Measurements from ENCODE around the gene C9orf78. TPM values are rescaled to one million over a fixed set of nuclear protein-coding genes. Genes with fewer than 3 reads are reported as not detected.

Gene C9orf78
- total and polyA plus RNA-seq, 2 donors (not counting 1 experiment from before 2014, with no cell fraction given), result 39.8 to 88.6 TPM

DNA sequence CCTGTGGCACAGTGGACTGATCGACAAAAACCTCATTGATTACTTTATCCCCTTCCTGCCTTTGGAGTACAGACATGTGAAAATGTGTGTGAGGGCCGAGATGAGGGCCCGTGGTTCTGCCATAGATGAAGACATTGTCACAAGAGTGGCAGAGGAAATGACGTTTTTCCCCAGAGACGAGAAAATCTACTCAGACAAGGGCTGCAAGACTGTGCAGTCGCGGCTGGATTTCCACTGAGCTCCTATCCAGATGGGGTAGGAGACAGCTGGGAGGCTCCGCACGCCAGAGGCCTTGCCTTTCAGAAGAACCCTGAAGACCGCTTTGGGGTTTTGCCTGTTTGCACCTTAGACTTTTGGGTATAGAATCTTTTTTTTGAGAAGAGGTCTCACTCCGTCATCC is 25.7 kb downstream of the C9orf78 start:
- H3K4me1 ChIP-seq (ENCODE audit: control insufficient read depth, extremely low read depth, insufficient read depth, low read length), result peaks cover under 1% of the 10 kb centered on the region
- no peak for DNase-seq (ENCODE audit: low read depth in 2 of 2)
- H3K36me3 ChIP-seq (ENCODE audit: control insufficient read depth, insufficient read depth, low read length), result peaks cover 9% of the 10 kb centered on the region
- H3K9me3 ChIP-seq (ENCODE audit: control insufficient read depth, insufficient read depth, low read depth, low read length), result no peaks in the 10 kb centered on the region
- H3K4me2 ChIP-seq (ENCODE audit: extremely low read depth, insufficient read depth, low read length), result no peak overlapping the region
- H3K27me3 ChIP-seq (ENCODE audit: control insufficient read depth, insufficient read depth, low read length), result no peaks in the 10 kb centered on the region
- H3K79me2 ChIP-seq (ENCODE audit: control insufficient read depth, insufficient read depth, low read length), result no peaks in the 10 kb centered on the region
- no peak overlapping the region for H2AFZ ChIP-seq (ENCODE audit: low read length)
- no peaks in the 10 kb centered on the region for H4K20me1 ChIP-seq (ENCODE audit: control insufficient read depth, extremely low read depth, insufficient read depth, low read length)
- TF ChIP-seq, protein P1, sequence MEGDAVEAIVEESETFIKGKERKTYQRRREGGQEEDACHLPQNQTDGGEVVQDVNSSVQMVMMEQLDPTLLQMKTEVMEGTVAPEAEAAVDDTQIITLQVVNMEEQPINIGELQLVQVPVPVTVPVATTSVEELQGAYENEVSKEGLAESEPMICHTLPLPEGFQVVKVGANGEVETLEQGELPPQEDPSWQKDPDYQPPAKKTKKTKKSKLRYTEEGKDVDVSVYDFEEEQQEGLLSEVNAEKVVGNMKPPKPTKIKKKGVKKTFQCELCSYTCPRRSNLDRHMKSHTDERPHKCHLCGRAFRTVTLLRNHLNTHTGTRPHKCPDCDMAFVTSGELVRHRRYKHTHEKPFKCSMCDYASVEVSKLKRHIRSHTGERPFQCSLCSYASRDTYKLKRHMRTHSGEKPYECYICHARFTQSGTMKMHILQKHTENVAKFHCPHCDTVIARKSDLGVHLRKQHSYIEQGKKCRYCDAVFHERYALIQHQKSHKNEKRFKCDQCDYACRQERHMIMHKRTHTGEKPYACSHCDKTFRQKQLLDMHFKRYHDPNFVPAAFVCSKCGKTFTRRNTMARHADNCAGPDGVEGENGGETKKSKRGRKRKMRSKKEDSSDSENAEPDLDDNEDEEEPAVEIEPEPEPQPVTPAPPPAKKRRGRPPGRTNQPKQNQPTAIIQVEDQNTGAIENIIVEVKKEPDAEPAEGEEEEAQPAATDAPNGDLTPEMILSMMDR (conservative IDR thresholded peaks at IDR 0.05 in 1 of 2, IDR thresholded peaks at IDR 0.05 in 1 of 2; ENCODE audit: low read depth in 1 of 2, low read length in 2 of 2), result no peak
- no peak for TF ChIP-seq EZH2 (IDR thresholded peaks at IDR 0.05; ENCODE audit: low read length, missing control alignments)
- H3K9ac ChIP-seq (ENCODE audit: insufficient read depth, low read length), result no peak overlapping the region
- H3K27ac ChIP-seq (ENCODE audit: insufficient read depth, low read length), result no peak overlapping the region
- no peak overlapping the region for H3K4me3 ChIP-seq (replicated peaks in 1 of 4; ENCODE audit: control extremely low read depth in 1 of 4, insufficient read depth in 1 of 4, low read depth in 3 of 4, low read length in 4 of 4)

- Histone ChIP-seq H3K79me2 (ENCODE audit: control insufficient read depth, insufficient read depth, low read length) (no peaks in the 10 kb centered on the region), H3K9ac (ENCODE audit: insufficient read depth, low read length) (no peak overlapping the region), H3K27ac (ENCODE audit: insufficient read depth, low read length) (no peak overlapping the region), H2AFZ (ENCODE audit: low read length) (no peak overlapping the region), H3K4me3 (replicated peaks in 1 of 4; ENCODE audit: control extremely low read depth in 1 of 4, insufficient read depth in 1 of 4, low read depth in 3 of 4, low read length in 4 of 4) (no peak overlapping the region), H3K4me1 (ENCODE audit: control insufficient read depth, extremely low read depth, insufficient read depth, low read length) (peaks cover 7% of the 10 kb centered on the region), H3K9me3 (ENCODE audit: control insufficient read depth, insufficient read depth, low read depth, low read length) (no peaks in the 10 kb centered on the region), H3K36me3 (ENCODE audit: control insufficient read depth, insufficient read depth, low read length) (peaks cover 6% of the 10 kb centered on the region), H3K27me3 (ENCODE audit: control insufficient read depth, insufficient read depth, low read length) (no peaks in the 10 kb centered on the region), H3K4me2 (ENCODE audit: extremely low read depth, insufficient read depth, low read length) (no peak overlapping the region), H4K20me1 (ENCODE audit: control insufficient read depth, extremely low read depth, insufficient read depth, low read length) (no peaks in the 10 kb centered on the region)
- TF ChIP-seq, protein P1 (conservative IDR thresholded peaks at IDR 0.05 in 1 of 2, IDR thresholded peaks at IDR 0.05 in 1 of 2; ENCODE audit: low read depth in 1 of 2, low read length in 2 of 2), result no peak
- TF ChIP-seq EZH2 (IDR thresholded peaks at IDR 0.05; ENCODE audit: low read length, missing control alignments), result no peak
- DNase-seq (ENCODE audit: low read depth in 2 of 2), result no peak
These were observed 29.0 kb downstream of the C9orf78 start for GRCh38 chr9:129806061-129806460.

- Histone ChIP-seq H2AFZ (ENCODE audit: low read length) (peak overlapping the region; percentile 47), H3K4me3 (replicated peaks in 1 of 4; ENCODE audit: control extremely low read depth in 1 of 4, insufficient read depth in 1 of 4, low read depth in 3 of 4, low read length in 4 of 4) (peak overlapping the region; percentile 79 to 88 (median 82)), H3K36me3 (ENCODE audit: control insufficient read depth, insufficient read depth, low read length) (peaks cover under 1% of the 10 kb centered on the region), H3K27ac (ENCODE audit: insufficient read depth, low read length) (peak overlapping the region; percentile 47), H3K4me2 (ENCODE audit: extremely low read depth, insufficient read depth, low read length) (peak overlapping the region; percentile 84), H3K9ac (ENCODE audit: insufficient read depth, low read length) (peak overlapping the region; percentile 54), H3K9me3 (ENCODE audit: control insufficient read depth, insufficient read depth, low read depth, low read length) (no peaks in the 10 kb centered on the region), H4K20me1 (ENCODE audit: control insufficient read depth, extremely low read depth, insufficient read depth, low read length) (no peaks in the 10 kb centered on the region), H3K79me2 (ENCODE audit: control insufficient read depth, insufficient read depth, low read length) (no peaks in the 10 kb centered on the region), H3K4me1 (ENCODE audit: control insufficient read depth, extremely low read depth, insufficient read depth, low read length) (peaks cover 7% of the 10 kb centered on the region), H3K27me3 (ENCODE audit: control insufficient read depth, insufficient read depth, low read length) (no peaks in the 10 kb centered on the region)
- TF ChIP-seq, protein P1 (conservative IDR thresholded peaks at IDR 0.05 in 1 of 2, IDR thresholded peaks at IDR 0.05 in 1 of 2; ENCODE audit: low read depth in 1 of 2, low read length in 2 of 2), result no peak
- TF ChIP-seq EZH2 (IDR thresholded peaks at IDR 0.05; ENCODE audit: low read length, missing control alignments), result no peak
- no peak for DNase-seq (ENCODE audit: low read depth in 2 of 2)
These were observed 31.4 kb downstream of the C9orf78 start for GRCh38 chr9:129803676-129804060.

Measured in fibroblast of lung (primary cell).